C4-2B (cell line): ENCODE data around the gene DUXB.

ENCODE experiments used
- H3K27ac ChIP-seq: fragments of 450-650 bp; 2 replicates; pipeline ENCODE4 v1.5.1; 2017
- ZFX ChIP-seq: fragments of 450-650 bp; IDR thresholded peaks from 2 replicates; pipeline ENCODE4 v1.6.1; 2017
- TF ChIP-seq, protein P1 (sequence below): fragments of 450-650 bp; conservative IDR thresholded peaks from 2 replicates; pipeline ENCODE4 v1.5.1; 2017; ENCODE audit warnings: mild to moderate bottlenecking

DUXB gene

DNA sequence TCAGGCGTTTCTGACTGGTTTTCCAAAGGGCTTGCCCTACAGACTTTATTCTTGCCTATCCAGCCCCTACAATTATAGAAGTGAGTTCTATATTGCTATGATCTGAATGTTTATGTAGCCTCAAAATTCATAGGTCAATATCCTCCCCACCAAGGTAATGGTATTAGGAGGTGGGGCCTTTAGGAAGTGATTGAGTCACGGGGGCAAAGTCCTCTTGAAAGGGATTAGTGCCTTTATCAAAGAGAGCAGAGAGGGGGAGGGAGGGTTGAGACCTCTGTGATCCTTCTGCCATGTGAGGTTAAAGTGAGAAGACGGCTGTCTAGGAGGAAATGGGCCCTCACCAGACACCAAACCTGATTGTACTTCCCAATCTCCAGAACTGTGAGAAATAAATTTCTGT, 26.0 kb upstream of the DUXB start:
- no peak for TF ChIP-seq ZFX
- TF ChIP-seq, protein P1, sequence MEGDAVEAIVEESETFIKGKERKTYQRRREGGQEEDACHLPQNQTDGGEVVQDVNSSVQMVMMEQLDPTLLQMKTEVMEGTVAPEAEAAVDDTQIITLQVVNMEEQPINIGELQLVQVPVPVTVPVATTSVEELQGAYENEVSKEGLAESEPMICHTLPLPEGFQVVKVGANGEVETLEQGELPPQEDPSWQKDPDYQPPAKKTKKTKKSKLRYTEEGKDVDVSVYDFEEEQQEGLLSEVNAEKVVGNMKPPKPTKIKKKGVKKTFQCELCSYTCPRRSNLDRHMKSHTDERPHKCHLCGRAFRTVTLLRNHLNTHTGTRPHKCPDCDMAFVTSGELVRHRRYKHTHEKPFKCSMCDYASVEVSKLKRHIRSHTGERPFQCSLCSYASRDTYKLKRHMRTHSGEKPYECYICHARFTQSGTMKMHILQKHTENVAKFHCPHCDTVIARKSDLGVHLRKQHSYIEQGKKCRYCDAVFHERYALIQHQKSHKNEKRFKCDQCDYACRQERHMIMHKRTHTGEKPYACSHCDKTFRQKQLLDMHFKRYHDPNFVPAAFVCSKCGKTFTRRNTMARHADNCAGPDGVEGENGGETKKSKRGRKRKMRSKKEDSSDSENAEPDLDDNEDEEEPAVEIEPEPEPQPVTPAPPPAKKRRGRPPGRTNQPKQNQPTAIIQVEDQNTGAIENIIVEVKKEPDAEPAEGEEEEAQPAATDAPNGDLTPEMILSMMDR, result no peak
- no peak overlapping the region for H3K27ac ChIP-seq

DNA sequence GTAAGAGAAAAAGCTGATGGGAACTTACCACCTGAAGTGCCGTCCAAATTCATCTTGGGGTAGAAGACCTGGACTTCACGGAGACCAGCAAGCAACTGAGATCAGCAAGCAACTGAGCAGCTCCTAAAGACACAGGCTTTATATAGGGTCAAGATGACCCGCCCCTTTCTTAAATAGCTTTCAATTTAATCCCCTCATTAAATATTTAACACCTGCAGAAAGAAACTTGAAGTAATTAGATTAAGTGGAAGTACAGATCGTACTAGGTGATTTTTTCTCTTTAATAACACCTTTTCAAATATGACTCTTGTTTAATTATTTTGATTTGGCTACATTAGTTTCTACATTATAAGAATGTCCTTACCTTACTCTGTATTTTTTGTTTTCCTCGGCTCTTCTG, 25.1 kb upstream of the DUXB start, which contains the start of gene CPHXL:
CPHXL (minus strand) TSS at position 101 of the 400 bp plus-strand sequence; CDS start at position 53, 48 bp downstream.
- no peak within 1 kb of the TSS for H3K27ac ChIP-seq
- TF ChIP-seq ZFX, result no peak
- TF ChIP-seq, protein P1, result no peak

DNA sequence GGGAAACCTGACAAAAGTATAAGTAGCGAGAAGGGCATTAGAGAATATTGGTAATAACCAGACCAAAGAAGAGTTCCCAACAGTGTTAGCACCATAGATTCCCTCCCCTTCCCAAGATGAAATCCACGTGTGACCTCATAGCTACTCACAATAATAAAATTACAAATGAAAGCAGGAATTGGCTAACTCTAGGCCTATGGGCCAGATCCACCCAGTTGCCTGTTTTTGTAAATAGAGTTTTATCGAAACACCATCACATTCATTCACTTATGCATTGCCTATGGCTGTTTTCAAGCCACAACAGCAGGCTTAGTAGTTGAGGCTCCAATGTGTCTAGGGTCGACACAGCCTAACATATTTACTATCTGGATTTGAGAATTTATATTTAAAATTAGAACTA, 17.2 kb upstream of the DUXB start:
- H3K27ac ChIP-seq, result no peak overlapping the region
- no peak for TF ChIP-seq ZFX
- TF ChIP-seq, protein P1, result no peak

DNA sequence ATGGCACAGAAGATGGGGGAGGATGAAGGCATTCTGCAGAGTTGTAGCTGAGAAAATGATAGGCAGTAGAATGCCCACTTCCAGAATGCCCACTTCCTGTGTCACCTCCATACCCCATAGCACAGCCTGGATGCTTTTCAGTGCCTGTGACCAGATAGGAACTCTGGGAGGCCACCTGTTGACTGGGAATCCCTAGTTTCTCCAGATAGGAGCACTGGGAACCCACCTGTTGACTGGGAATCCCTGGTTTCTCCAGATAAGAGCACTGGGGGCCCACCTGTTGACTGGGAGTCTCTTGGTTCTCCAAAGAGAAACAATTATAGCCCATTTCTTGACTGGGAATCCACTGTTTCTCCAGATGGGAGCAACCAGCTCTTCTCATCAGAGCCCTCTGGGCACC, 13.4 kb upstream of the DUXB start:
- TF ChIP-seq, protein P1, result no peak
- TF ChIP-seq ZFX, result no peak
- H3K27ac ChIP-seq, result no peak overlapping the region

DNA sequence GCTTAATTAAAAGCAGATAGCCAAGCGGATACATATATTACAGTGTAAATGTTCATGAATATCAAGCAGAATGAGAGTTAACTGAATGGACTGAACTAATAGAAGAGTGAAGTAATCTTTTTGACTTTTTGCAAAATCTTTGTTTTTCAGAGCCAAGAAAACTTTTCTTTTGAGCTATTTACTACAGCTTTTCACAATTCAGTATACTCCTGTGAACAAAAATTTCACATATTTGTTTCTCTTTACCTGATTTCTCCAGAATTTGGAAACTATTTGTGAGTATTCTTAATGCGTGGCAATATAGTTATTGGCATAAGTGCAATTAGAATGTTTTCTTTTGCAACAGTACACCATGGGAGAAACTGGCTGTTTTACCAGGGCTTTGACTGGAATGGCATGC, 9.1 kb upstream of the DUXB start:
- no peak for TF ChIP-seq ZFX
- TF ChIP-seq, protein P1, result no peak
- H3K27ac ChIP-seq, result no peak overlapping the region

DNA sequence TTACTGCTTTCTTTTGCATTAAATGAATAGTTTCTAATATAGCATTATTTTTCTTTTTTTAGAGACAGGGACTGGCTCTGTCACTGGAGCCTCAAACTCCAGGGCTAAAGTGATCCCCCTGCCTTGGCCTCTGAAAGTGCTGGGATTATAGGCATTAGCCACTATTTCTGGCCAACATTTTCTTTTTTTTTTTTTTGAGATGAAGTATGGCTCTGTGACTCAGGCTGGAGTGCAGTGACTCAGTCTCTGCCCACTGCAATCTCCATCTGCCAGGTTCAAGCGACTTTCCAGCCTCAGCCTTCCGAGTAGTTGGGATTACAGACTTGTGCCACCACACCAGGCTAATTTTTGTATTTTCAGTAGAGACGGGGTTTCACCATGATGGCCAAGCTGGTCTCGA, 2.0 kb upstream of the DUXB start:
- TF ChIP-seq, protein P1, result no peak
- no peak for TF ChIP-seq ZFX
- no peak overlapping the region for H3K27ac ChIP-seq

DNA sequence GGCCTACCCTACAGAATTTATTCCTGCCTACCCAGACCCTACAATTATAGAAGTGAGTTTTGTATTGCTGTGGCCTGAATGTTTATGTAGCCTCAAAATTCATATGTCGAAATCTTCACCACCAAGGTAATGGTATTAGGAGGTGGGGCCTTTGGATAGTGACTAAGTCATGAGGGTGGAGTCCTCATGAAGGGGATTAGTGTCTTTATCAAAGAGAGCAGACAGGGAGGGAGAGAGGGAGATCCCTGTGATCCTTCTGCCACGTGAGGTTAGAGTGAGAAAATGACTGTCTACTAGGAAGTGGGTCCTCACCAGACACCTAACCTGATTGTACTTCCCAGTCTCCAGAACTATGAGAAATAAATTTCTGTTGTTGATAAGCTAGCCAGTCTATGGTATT, 981 bp upstream of the DUXB start:
- no peak overlapping the region for H3K27ac ChIP-seq
- TF ChIP-seq ZFX, result no peak
- TF ChIP-seq, protein P1, result no peak
